GM18505 (cell line): ENCODE results near the gene APAF1.
"Not testable (repeated sequence)": the region's sequence is repeated elsewhere in the genome, so short reads cannot be mapped to it uniquely, and the experiment has no call there.

Experiments used
- ATAC-seq: cut with Tn5 transposase; IDR thresholded peaks from one replicate; pipeline ENCODE4 v1.9.1; 2021; ENCODE audit not compliant: unreplicated experiment
- POLR2A ChIP-seq: IDR thresholded peaks from 4 replicates; pipeline ENCODE4 v1.6.1; 2011; ENCODE audit warnings: borderline replicate concordance; ENCODE audit not compliant: insufficient read depth, insufficient read length; ENCODE audit errors: extremely low read depth

Gene APAF1

DNA sequence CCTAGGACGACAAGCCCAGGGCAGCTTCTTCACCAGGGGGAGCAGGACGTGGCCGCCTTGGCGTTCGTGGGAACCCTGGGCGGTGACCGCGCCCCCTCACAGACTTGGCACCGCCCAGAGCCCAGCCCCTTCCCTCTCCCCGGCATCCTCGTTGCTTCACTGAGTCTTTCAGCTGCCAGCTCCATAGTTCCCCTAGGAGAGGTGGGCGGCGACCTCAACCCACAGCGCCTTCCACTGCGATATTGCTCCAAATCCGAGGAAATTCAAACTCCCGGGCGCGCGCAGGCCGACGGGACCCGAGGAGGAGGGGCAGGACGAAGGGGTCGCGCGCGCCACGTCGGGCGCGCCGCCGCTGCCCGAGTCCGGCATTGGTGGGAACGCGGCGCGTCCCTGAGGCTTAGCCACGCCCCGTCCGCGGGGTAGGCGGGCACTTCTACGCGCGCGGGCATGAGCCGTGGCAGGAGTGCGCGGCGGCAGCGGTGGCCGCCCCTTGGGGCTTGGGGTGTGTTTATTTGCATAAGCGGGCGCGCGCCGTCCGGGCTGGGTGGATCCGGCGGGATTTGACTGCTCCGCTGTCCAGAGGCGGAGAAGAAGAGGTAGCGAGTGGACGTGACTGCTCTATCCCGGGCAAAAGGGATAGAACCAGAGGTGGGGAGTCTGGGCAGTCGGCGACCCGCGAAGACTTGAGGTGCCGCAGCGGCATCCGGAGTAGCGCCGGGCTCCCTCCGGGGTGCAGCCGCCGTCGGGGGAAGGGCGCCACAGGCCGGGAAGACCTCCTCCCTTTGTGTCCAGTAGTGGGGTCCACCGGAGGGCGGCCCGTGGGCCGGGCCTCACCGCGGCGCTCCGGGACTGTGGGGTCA lies at the start of gene APAF1, which contains the start of gene IKBIP:
TSS of gene APAF1 (plus strand) at position 579 of the 860 bp plus-strand sequence. CDS start 3,070 bp downstream, outside the sequence.
TSS of gene IKBIP (minus strand) at position 77 of the 860 bp plus-strand sequence. CDS start 87 bp downstream, outside the sequence.
- peak; percentile 90 for ATAC-seq
- peak; percentile 90 for TF ChIP-seq POLR2A

DNA sequence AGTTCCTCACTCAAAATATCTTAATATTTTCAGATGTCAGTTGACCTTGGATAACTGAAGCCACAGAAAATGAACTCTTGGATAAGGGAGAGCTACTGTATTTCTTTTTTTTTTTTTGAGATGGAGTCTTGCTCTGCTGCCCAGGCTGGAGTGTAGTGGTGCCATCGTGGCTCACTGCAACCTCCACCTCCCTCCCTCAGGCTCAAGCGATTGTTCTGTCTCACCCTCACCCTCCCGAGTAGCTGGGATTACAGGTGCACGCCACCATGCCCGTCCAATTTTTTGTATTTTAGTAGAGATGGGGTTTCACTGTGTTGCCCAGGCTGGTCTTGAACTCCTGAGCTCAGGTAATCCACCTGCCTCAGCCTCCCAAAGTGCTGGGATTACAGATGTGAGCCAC lies 47.8 kb upstream of the APAF1 start:
- ATAC-seq: not testable (repeated sequence)

- TF ChIP-seq POLR2A: no peak
- no peak for ATAC-seq
Observed at GRCh38 chr12:98601924-98602323, 43.2 kb upstream of the APAF1 start.

DNA sequence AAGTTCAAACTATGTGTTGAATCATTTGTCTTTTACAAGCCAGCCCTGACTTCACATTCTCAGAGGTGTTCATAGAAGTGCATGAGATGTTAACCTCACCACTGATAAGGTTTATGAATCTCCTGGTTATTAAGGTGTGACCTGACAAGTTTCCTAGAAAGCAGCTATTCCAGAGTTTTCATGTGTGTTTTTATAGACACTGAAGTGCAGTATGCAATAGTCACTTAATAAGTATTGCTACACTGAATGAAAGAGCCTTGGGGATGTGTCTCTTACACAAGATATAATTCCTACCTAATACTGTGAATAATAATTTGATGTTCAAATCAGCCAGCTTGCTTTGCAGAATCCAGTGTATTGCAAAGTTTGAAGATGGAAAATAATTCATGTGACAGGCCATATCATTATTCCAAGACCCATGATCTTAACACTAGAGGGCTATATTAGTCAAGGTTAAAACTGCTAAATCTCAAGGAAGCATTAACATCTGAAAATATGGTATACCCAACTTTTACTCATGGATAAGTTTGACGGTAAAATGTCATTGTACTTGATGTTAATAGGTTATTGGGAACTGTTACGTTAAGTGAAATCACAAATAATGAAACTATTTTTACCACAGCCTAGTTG lies 38.6 kb upstream of the APAF1 start:
- no peak for TF ChIP-seq POLR2A
- ATAC-seq: no peak

DNA sequence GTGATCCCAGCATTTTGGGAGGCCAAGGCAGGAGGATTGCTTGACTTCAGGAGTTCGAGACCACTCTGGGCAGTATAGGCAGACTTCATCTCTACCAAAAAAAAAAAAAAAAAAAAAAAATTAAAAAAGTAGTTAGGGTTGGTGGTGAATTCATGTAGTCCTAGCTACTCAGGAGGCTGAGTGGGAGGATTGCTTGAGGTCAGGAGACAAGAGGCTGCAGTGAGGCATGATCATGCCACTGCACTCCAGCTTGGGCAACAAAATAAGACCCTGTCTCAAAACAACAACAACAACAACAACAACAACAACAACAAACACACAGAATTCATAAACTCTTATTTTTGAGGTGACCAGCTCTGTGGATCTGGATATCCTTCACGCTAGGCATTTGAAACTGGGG lies 34.5 kb upstream of the APAF1 start:
- no peak for TF ChIP-seq POLR2A
- ATAC-seq: no peak

DNA sequence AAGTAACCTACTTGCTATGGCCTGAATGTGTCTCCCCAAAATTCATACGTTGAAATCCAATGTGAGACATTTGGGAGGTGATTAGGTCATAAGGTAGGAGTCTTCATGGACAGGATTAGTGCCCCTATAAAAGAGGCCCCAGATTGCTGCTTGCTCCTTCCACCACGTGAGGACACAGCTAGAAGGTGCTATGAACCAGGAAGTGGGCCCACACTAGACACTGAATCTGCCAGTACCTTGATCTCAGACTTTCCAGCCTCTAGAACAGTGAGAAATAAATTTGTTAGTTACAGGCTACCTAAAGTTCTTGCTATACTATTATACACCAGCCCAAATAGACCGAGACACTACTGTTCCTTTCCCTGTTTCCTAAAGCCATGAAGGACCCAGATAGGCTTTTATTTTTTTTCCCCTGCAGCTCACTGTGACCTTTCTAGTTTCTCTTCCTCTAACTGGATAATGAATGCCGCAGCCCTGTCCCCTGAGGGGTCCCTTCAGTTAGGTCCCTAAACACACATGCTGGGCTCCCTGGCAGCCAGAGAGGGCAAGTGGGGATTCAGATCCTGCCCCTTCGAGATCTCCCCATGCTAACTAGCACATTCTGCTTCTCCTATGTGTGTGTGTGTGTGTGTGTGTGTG lies 32.3 kb upstream of the APAF1 start:
- no peak for TF ChIP-seq POLR2A
- peak; percentile 89 for ATAC-seq

GRCh38 chr12:98618952-98619351 lies 26.1 kb upstream of the APAF1 start:
- no peak for ATAC-seq
- TF ChIP-seq POLR2A: no peak

DNA sequence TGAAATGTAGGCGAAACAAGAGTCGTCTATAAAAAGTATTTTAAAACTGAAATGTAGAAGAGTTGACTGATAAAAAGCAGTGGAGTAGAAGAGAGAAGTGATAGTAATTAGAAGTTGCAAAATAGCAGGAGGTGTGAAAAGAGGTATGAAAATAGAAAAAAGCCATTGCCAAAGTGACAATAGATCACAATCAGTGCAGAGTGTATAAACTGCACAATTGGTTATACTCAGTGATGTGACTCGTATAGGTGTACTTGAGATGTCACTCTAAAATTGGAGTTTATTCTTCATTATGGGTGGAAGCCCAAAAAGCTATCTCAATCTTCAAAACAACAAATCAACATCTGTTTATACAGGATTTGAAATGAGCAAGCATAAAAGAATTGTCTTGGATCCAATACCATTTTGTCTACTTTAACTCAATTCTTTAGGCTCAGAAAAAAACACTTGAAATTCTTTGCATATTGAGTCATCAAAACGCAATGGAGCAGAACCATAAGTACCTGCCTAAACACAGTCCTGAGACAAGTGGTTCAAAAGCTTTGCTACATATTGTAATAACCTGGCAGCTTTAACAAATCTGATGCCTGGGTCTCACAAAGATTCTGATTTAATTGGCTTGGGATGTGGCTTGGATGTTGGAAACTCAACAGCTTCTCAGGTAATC lies 9.3 kb upstream of the APAF1 start:
- TF ChIP-seq POLR2A: no peak
- peak; percentile 89 for ATAC-seq

- no peak for ATAC-seq
- TF ChIP-seq POLR2A: no peak
Observed at GRCh38 chr12:98637068-98637467, 8.0 kb upstream of the APAF1 start.

- no peak for TF ChIP-seq POLR2A
Observed at GRCh38 chr12:98638009-98638408, 7.1 kb upstream of the APAF1 start.

GRCh38 chr12:98639491-98639890 lies 5.6 kb upstream of the APAF1 start:
- TF ChIP-seq POLR2A: no peak
- ATAC-seq: no peak

More at GRCh38 chr12:98638009-98638408, 7.1 kb upstream of the APAF1 start:
- ATAC-seq: no peak

- not testable (repeated sequence) for ATAC-seq
Observed at GRCh38 chr12:98642801-98643200, 2.3 kb upstream of the APAF1 start.

DNA sequence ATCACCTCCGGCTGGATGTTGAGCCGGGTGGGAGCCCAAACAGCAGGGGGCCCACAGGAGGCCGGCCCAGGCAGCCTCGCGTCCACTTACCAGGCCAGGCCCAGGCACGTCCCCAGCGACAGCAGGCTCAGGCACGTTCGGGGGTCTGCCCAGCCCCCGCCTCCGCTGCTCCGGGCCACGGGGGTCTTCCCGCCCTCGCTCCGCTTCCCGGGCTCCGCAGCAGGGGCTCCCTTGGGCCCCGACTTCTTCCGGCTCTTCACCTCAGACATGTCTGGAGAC lies 718 bp upstream of the APAF1 start:
- TF ChIP-seq POLR2A: no peak
- ATAC-seq: peak; percentile 14

GRCh38 chr12:98645572-98646067 lies 530 bp downstream of the APAF1 start:
- peak; percentile 3 for ATAC-seq
- TF ChIP-seq POLR2A: no peak
